Activated T-cell treated with anti-CD3 and anti-CD28 coated beads for 48 hours (primary cell): ENCODE results near the gene RAB3A.

Source experiments
- DNase-seq: peaks from one replicate; pipeline ENCODE4 v3.0.0-alpha.2; 2020; ENCODE audit warnings: low read depth

RAB3A gene

DNA sequence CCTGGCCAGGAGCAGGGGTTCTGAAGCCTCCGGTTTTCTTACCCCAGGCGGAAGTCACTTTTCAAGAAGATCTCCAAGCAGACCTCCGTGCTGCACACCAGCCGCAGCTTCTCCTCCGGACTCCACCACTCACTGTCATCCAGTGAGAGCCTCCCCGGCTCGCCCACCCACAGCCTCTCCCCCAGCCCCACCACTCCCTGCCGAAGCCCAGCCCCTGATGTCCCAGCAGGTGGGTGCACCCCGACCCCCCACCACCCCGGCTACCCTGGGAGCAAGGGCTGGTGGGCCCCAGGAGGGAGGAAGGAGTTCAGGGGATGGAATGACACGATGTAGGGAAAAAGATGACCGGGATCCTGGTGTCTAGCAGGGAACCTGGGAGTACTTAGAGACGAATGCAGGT is 56.4 kb downstream of the RAB3A start:
- DNase-seq = no peak
